ENCODE data around the gene CHID1. TPM values are rescaled to one million over a fixed set of nuclear protein-coding genes. Genes with fewer than 3 reads are reported as not detected.

Gene CHID1
- total RNA-seq, 1 donor from 2014 or later: 74.6 TPM

- Histone ChIP-seq H3K79me2 (ENCODE audit: insufficient read depth, low read length) (peaks cover 91% of the 10 kb centered on the region), H3K4me1 (ENCODE audit: insufficient read depth, low read length) (no peaks in the 10 kb centered on the region), H3K27me3 (ENCODE audit: insufficient read depth, low read length) (no peaks in the 10 kb centered on the region), H3K4me3 (ENCODE audit: insufficient read depth, low read depth, low read length) (no peak overlapping the region), H4K20me1 (ENCODE audit: insufficient read depth, low read length) (peaks cover 90% of the 10 kb centered on the region), H3K9ac (ENCODE audit: low read length) (no peak overlapping the region), H3K9me3 (ENCODE audit: insufficient read depth, low read depth, low read length) (no peaks in the 10 kb centered on the region), H2AFZ (ENCODE audit: low read depth, low read length) (no peak overlapping the region), H3K27ac (ENCODE audit: low read depth, low read length) (no peak overlapping the region), H3K4me2 (ENCODE audit: low read length) (peak overlapping the region; percentile 4), H3K36me3 (ENCODE audit: insufficient read depth, low read length) (peaks cover 2% of the 10 kb centered on the region)
- FAIRE-seq (no peak), DNase-seq (ENCODE audit: low read depth) (peak; percentile 42)
- peak overlapping the region; percentile 27 for H3K4me3 Mint-ChIP-seq (ENCODE audit: unreplicated experiment)
- H3K27ac Mint-ChIP-seq (ENCODE audit: unreplicated experiment): no peak overlapping the region
- H3K4me1 Mint-ChIP-seq (ENCODE audit: low read depth, unreplicated experiment): peaks cover 31% of the 10 kb centered on the region
- no peaks in the 10 kb centered on the region for H3K27me3 Mint-ChIP-seq (ENCODE audit: low read depth, unreplicated experiment)
- H3K9me3 Mint-ChIP-seq (ENCODE audit: unreplicated experiment): no peaks in the 10 kb centered on the region
- peaks cover 7% of the 10 kb centered on the region for H3K36me3 Mint-ChIP-seq (ENCODE audit: low read depth, unreplicated experiment)
- no peak for TF ChIP-seq EZH2 (IDR thresholded peaks at IDR 0.05; ENCODE audit: insufficient read depth, low read length)
- TF ChIP-seq CTCF (IDR thresholded peaks at IDR 0.05; ENCODE audit: insufficient read depth, low read depth, low read length): no peak
Measured at GRCh38 chr11:933142-933851, 22.7 kb upstream of the CHID1 start.

- Mint-ChIP-seq H3K36me3 (ENCODE audit: low read depth, unreplicated experiment) (peaks cover 4% of the 10 kb centered on the region), H3K4me3 (ENCODE audit: unreplicated experiment) (no peak overlapping the region), H3K27ac (ENCODE audit: unreplicated experiment) (peak overlapping the region; percentile 42), H3K4me1 (ENCODE audit: low read depth, unreplicated experiment) (peaks cover 22% of the 10 kb centered on the region), H3K9me3 (ENCODE audit: unreplicated experiment) (no peaks in the 10 kb centered on the region), H3K27me3 (ENCODE audit: low read depth, unreplicated experiment) (no peaks in the 10 kb centered on the region)
- FAIRE-seq (peak; percentile 55), DNase-seq (ENCODE audit: low read depth) (no peak)
- TF ChIP-seq EZH2 (IDR thresholded peaks at IDR 0.05; ENCODE audit: insufficient read depth, low read length): no peak
- TF ChIP-seq CTCF (IDR thresholded peaks at IDR 0.05; ENCODE audit: insufficient read depth, low read depth, low read length): no peak
- no peak overlapping the region for H3K9ac ChIP-seq (ENCODE audit: low read length)
- H3K9me3 ChIP-seq (ENCODE audit: insufficient read depth, low read depth, low read length): no peaks in the 10 kb centered on the region
- H3K4me1 ChIP-seq (ENCODE audit: insufficient read depth, low read length): no peaks in the 10 kb centered on the region
- H3K27me3 ChIP-seq (ENCODE audit: insufficient read depth, low read length): no peaks in the 10 kb centered on the region
- no peak overlapping the region for H3K27ac ChIP-seq (ENCODE audit: low read depth, low read length)
- H2AFZ ChIP-seq (ENCODE audit: low read depth, low read length): no peak overlapping the region
- no peak overlapping the region for H3K4me2 ChIP-seq (ENCODE audit: low read length)
- H3K36me3 ChIP-seq (ENCODE audit: insufficient read depth, low read length): no peaks in the 10 kb centered on the region
- H4K20me1 ChIP-seq (ENCODE audit: insufficient read depth, low read length): peaks cover 90% of the 10 kb centered on the region
- no peak overlapping the region for H3K4me3 ChIP-seq (ENCODE audit: insufficient read depth, low read depth, low read length)
- peaks cover 91% of the 10 kb centered on the region for H3K79me2 ChIP-seq (ENCODE audit: insufficient read depth, low read length)
Measured at GRCh38 chr11:932435-932834, 21.8 kb upstream of the CHID1 start.

GRCh38 chr11:931385-931784 is 20.8 kb upstream of the CHID1 start:
- H3K4me1 ChIP-seq (ENCODE audit: insufficient read depth, low read length): no peaks in the 10 kb centered on the region
- DNase-seq (ENCODE audit: low read depth) (no peak), FAIRE-seq (no peak)
- peaks cover 26% of the 10 kb centered on the region for H3K4me1 Mint-ChIP-seq (ENCODE audit: low read depth, unreplicated experiment)
- H3K9me3 Mint-ChIP-seq (ENCODE audit: unreplicated experiment): no peaks in the 10 kb centered on the region
- peaks cover 92% of the 10 kb centered on the region for H4K20me1 ChIP-seq (ENCODE audit: insufficient read depth, low read length)
- peaks cover 3% of the 10 kb centered on the region for H3K36me3 ChIP-seq (ENCODE audit: insufficient read depth, low read length)
- no peak overlapping the region for H3K9ac ChIP-seq (ENCODE audit: low read length)
- TF ChIP-seq EZH2 (IDR thresholded peaks at IDR 0.05; ENCODE audit: insufficient read depth, low read length) (no peak), CTCF (IDR thresholded peaks at IDR 0.05; ENCODE audit: insufficient read depth, low read depth, low read length) (no peak)
- H3K27ac Mint-ChIP-seq (ENCODE audit: unreplicated experiment): no peak overlapping the region
- H3K27ac ChIP-seq (ENCODE audit: low read depth, low read length): no peak overlapping the region
- H3K27me3 ChIP-seq (ENCODE audit: insufficient read depth, low read length): no peaks in the 10 kb centered on the region
- H3K4me3 ChIP-seq (ENCODE audit: insufficient read depth, low read depth, low read length): no peak overlapping the region
- no peaks in the 10 kb centered on the region for H3K27me3 Mint-ChIP-seq (ENCODE audit: low read depth, unreplicated experiment)
- H3K36me3 Mint-ChIP-seq (ENCODE audit: low read depth, unreplicated experiment): peaks cover 2% of the 10 kb centered on the region
- no peaks in the 10 kb centered on the region for H3K9me3 ChIP-seq (ENCODE audit: insufficient read depth, low read depth, low read length)
- H2AFZ ChIP-seq (ENCODE audit: low read depth, low read length): no peak overlapping the region
- H3K4me2 ChIP-seq (ENCODE audit: low read length): no peak overlapping the region
- peaks cover 91% of the 10 kb centered on the region for H3K79me2 ChIP-seq (ENCODE audit: insufficient read depth, low read length)
- H3K4me3 Mint-ChIP-seq (ENCODE audit: unreplicated experiment): peak overlapping the region; percentile 40

Data from astrocyte (in vitro differentiated cells and primary cell).